GM11168 (cell line): ENCODE results near the gene TTC28.

Experiments used
- in situ Hi-C: fragments of 300-500 bp; cut with MboI; formaldehyde crosslinking; loops from one replicate; pipeline ENCODE4 v1.12.0; 2022; ENCODE audit warnings: low sequenced_read_pairs; ENCODE audit not compliant: unreplicated experiment

The TTC28 gene

DNA sequence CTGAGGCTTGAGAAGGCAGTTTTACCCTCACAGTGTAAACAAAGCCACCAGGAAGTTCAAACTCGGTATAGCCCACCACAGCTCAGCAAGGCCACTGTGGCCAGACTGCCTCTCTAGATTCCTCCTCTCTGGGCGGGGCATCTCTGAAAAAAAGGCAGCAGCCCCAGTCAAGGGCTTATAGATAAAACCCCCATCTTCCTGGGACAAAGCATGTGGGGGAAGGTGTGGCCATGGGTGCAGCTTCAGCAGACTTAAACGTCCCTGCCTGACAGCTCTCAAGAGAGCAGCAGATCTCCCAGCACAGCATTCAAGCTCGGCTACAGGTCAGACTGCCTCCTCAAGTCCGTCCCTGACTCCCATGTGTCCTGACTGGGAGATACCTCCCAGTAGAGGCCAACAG, 69.7 kb downstream of the TTC28 start:
- in situ Hi-C loops: loop anchor here (10.0 kb wide), 1 partner anchor 425 kb away; no protein-coding TSS in a partner anchor

DNA sequence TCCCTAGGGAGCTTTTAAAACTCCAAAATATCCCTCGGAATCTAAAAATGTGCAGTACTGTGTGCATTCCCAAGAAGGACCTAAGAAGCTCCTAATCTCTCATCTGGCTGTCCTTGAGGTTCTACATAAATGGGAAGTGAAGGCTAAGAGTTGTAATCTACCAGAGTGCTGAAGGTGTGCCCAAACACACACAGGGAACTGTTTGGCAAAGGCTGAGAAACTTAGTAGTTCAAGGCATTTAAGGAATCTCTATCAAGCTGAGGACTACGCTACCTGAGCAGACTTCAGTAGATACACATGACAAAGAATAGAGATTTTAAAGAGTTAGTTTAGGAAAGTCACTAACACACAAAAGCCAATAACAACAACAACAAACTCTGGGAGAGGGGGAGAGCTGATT, 71.1 kb downstream of the TTC28 start:
- in situ Hi-C loops: no loop called here

DNA sequence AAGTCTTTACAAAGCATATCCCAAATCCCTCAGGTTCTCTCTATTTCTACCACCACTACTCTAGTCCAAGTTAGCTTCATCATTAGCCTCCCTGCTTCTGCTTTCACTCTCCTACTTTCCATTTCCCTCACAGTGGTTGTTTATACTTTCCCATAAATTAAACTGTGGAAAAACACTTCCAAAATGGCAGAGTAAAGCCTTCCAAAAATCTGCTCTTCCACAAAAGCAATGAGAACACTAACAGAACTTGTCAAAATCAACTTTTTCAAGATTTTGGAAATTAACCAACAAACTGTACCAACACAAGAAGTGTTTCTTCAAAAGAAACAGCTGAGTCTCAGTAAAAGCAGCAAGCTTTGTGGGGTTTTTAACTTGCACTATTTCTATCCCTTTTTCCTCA, 71.8 kb downstream of the TTC28 start:
- in situ Hi-C loops: no loop called here

DNA sequence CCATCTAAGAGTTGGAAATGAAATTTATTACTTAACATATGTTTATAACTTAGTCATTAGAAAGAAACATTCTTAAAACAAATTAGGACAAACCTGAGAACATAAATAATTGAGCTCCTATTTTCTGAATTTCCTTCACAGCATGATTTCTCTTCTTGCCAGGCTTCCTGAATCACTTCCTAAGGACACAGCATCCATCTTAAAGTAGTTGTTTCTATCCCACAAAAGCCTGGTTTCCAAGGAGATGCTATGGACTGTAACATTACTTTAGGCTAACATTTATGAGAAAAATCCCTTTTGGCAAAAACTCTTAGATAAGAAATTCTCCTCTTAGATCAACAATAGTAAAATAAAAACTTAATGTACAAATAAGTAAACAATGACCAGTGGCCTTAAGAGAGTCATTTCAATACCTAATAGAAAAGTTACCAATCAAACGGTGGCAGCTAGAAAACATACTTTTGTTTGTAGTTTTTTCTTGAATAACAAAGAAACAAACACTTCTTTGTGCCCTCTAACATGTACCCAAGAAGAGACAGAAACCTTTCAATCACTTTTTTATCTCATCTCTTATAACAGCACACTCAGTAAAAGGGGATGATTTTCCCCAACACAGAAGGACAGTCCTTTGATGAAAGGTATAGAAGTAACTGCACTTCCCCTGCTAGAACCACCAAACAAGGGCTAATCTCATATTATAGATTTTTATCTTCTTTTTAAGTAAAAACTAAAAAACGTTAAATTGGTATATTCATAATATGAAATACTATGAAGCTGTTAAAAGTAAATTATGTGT, 74.5 kb downstream of the TTC28 start:
- in situ Hi-C loops: loop anchor here (5.0 kb wide), 1 partner anchor 232 kb away; no protein-coding TSS in a partner anchor

DNA sequence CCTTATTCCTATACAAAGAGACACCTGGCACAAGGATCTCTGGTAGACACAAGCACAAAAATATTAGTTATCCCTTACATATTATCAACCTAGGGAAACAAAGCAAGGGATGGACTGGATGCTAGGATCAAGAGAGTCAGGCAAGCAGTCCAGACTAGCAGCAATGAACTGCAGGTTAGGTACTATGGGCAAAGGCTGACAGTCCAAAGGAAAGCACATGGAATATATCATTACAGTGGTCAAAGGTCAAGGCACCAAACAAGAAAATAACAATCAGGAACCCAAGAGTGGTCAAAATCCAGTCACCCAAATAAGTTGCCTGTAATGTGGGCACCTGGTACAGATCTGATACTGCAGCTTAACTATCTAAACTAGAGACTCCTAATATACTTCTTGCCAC, 77.7 kb downstream of the TTC28 start:
- in situ Hi-C loops: loop anchor here (5.0 kb wide), 1 partner anchor 235 kb away; no protein-coding TSS in a partner anchor

DNA sequence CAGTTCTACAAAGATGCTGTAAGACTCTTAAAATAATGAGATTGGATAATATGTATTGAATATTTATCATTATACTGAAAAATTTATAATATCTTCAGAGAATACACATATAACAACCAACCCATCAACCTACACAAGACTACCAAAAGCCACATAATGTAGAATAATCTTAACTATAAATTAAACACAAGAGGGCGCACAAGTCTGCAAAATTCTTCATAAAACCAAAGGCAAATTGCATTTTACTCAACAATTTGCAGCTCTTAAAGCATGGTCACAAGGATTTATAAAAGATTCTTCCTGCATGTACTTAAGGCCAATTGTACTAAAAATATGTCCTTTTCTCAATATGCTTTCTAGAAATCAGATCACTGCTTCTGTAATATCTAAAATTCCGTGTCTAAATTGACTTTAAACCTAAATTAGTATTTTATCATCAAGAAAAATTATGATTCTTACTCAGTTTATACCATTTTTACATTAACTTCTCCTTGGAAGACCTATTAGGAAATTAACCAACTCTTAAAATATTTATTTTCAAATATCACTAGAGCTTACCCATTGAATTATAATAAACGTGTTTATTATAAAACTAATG, 79.0 kb downstream of the TTC28 start:
- in situ Hi-C loops: loop anchor here (5.0 kb wide), 1 partner anchor 237 kb away; no protein-coding TSS in a partner anchor

DNA sequence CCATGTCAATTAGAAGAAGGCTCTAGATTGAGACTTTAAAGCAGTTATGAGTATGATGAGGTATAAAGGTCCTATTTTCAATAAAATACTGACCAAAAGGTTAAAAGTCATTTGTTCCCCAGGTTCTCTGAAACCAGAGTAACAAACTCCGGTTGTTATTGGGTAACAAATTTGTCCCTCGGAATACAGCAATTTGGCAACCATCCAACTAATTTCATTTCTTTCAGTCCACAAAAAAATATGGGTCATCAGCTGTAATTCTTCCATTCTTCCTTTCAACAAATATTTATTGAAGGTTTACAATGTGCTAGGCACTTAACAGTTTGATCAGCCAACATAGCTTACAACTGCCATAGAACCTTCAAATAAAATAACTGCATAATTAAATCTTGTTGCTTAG, 79.9 kb downstream of the TTC28 start:
- in situ Hi-C loops: loop anchor here (5.0 to 25.0 kb wide), 2 partner anchors 238 to 537 kb away; no protein-coding TSS in a partner anchor

DNA sequence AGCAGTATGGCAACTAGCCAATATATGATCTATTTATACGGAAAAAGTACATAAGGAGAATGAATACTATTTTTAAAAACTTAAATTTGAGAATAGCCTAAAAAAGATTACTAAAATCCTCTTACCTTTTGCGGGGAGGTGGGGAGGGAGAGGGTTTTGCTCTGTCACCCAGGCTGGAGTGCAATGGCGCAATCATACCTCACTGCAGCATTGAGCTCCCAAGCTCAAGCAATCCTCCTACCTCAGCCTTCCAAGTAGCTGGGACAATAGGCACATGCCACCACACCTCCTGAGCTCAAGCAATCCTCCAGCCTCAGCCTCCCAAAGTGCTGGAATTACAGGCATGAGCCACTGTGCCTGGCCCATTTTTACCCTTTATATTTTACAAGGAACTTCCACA, 82.0 kb downstream of the TTC28 start:
- in situ Hi-C loops: loop anchor here (25.0 kb wide), 1 partner anchor 535 kb away; no protein-coding TSS in a partner anchor

DNA sequence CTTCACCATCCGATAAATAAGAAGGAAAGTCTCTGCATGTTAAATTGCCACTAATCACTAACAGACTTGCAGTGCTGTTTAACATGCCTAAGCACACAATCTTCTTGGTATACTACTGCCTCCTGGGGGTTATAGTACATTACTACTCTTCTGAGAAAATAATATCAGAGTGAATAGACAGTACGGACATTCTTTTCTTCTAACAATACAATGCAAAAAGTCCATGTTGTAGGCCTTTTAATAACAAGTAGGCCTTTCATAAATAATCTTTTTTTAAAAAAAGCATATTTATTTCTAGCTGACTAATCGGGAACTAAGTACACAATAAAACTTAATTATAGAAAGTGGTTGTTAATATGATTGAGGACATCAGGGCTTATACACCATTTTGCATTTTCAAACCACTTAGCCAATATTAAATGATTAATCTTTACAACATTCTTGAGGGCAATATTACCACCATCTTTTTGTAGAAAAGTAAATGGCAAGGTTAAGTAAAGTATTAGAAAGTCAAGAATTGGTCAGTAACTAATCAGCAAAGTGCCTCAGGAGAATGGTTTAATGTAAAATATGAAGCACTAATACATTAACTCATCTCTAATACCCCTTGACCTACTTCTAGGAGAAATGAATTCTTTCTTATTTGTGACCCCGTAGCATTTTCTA, 84.7 kb downstream of the TTC28 start:
- in situ Hi-C loops: loop anchor here (25.0 kb wide), 1 partner anchor 533 kb away; no protein-coding TSS in a partner anchor

DNA sequence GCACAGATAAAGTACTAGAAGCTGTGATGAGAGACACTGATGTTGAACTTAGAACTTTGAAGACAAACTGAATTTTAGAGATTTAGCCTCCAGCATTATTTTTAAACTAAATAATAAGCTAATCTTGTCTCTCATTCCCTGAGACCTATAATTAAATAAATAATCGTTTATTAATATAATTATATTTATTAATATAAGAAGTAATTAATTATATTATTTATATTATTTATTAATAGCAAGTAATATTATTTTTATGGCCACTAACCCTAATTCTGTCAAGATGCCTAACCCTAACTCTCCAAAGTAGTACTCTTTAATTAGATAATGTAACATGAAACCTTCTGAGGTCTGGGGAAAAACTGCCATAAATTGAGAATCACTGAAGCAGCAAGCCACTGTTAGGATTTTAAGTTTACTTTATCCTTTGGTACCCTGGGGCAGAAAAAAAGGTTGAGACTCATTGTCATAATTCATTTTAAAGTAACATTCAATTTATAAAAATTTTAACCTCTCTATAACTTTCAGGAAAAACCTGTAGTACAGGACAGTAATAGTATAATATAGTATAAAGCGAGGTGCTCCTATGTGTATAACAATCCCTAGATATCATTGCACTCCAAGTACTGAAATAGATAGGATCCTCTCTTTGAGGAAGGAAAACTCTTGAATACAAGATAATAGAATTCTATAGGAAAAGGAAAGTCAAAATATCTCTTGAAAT, 85.4 kb downstream of the TTC28 start:
- in situ Hi-C loops: loop anchor here (25.0 kb wide), 1 partner anchor 532 kb away; no protein-coding TSS in a partner anchor

DNA sequence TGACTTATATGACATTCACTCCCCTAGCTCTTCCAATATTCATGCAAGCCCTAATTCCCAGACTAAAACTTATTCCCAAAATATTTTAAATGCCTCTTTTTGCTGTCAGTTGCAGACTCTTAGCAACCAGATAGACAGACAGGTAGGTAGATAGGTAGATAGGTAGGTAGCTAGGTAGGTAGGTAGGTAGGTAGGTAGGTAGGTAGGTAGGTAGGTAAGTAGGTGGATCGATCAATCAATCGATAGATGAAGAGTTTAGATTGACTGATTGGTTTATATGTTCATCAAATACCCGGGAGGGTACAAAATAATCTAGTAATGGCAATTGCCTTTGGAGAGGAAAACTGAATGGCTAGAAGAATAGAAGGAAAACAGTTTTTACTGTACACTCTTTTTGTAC, 86.3 kb downstream of the TTC28 start:
- in situ Hi-C loops: loop anchor here (25.0 kb wide), 1 partner anchor 531 kb away; no protein-coding TSS in a partner anchor

DNA sequence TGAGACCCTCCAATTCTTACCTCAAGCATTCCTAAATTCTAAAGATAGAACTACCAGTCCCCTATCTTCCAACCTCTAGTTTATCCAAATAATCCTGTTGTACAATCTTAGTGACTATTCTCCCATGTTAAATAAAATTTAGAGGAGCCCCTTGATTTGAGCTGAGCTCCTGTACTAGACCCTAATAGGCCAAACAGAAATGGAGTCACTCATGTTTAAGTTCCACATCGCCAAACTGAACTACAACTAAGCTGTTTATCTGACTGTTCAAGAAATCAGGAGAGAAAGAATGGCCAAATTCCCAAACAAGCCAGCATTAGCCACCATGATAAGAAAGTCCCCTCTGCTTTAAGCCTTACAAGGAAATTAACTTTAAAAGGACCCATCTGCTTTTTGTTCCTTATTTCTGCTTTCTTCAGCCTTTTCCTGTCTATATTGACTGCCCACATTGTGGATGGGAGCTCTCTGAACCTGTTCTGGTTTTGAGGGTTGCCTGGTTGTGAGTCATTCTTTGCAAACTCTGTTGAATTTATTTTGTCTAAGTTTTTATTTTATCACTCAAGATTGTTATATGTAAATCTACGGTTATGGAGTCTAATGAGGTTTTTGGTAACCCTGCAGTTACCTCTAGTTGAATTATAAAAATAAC, 90.4 kb downstream of the TTC28 start:
- in situ Hi-C loops: loop anchor here (25.0 kb wide), 1 partner anchor 527 kb away; no protein-coding TSS in a partner anchor

DNA sequence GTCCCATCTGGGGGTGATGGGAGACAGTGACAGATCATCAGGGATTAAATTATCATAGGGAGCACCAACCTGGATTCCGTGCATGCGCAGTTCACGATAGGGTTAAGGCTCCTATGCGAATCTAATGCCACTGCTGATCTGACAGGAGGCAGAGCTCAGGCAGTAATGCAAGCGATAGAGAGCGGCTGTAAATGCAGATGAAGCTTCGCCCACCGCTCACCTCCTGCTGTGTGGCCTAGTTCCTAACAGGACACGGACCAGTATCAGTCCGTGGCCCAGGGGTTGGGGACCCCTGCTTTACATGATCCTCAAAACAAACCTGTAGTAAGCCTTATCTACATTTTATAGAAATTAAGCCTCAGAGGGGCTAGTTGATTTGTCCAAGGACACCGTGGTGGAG, 94.3 kb downstream of the TTC28 start:
- in situ Hi-C loops: loop anchor here (25.0 kb wide), 1 partner anchor 523 kb away; no protein-coding TSS in a partner anchor

DNA sequence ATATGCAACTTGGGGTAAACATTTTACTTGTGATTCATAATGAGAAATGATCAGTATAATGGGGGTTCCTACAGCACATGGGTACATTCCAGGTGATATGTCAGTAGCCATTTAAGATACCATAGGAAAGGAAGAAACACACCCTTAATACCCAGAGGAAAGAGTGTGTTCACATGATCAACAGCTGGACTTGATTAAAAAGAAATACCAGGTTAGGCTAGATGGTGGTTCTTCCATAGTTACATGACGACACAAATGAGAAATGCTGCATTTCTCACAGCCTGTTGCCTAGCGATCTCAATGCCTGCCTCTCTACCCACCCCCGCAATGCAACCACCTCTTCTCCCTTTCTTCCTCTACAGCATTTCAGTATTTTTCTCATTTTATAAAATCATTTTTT, 96.8 kb downstream of the TTC28 start:
- in situ Hi-C loops: loop anchor here (25.0 kb wide), 1 partner anchor 521 kb away; no protein-coding TSS in a partner anchor

DNA sequence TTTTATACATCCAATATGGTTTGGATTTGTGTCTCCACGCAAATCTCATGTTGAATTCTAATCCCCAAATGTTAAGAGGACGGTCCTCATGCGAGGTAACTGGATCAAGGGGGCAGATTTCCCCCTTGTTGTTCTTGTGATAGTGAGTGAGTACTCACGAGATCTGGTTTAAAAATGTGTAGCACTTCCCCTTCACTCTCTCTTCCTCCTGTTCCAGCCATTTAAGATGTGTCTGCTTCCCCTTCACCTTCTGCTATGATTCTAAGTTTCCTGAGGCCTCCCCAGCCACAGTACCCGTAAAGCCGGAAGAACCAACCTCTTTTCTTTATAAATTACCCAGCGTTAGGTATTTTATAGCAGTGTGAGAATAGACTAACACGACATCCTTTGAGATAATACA, 98.6 kb downstream of the TTC28 start:
- in situ Hi-C loops: loop anchor here (25.0 kb wide), 1 partner anchor 519 kb away; no protein-coding TSS in a partner anchor

DNA sequence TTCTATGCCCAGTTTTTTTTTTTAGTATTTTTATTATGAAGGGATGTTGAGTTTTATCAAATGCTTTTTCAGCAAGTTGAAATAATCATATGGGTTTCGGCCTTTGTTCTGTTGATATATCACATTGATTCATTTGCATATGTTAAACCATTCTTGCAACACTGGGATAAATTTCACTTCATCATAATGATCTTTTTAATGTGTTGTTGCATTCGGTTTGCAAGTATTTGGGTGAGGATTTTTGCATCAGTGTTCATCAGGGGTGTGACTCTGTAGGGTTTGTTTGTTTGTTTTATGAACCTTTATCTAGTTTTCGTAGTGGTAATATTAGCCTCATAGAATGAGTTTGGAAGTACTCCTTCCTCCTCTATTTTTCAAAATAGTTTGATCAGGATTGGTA, 103.5 kb downstream of the TTC28 start:
- in situ Hi-C loops: loop anchor here (25.0 kb wide), 1 partner anchor 514 kb away; no protein-coding TSS in a partner anchor

DNA sequence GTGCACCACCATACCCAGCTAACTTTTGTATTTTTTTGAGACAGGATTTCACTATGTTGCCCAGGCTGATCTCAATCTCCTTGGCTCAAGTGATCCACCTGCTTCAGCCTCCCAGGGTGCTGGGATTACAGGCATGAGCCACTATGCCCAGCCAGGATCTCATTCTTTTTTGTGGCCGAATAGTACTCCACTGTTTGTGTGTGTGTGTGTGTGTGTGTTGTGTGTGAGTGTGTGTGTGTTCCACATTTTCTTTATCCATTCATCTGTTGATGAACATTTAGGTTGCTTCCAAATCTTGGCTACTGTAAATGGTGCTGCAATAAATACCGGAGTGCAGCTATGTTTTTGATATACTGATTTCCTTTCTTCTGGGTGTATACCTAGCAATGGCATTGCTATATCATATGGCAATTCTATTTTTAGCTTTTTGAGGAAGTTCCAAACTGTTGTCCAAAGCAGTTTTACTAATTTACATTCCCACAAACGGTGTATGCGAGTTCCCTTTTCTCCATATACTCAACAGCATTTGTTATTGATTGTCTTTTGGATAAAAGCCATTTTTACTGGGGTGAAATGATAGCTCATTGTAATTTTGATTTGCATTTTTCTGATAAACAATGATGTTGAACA, 105.4 kb downstream of the TTC28 start:
- in situ Hi-C loops: no loop called here

DNA sequence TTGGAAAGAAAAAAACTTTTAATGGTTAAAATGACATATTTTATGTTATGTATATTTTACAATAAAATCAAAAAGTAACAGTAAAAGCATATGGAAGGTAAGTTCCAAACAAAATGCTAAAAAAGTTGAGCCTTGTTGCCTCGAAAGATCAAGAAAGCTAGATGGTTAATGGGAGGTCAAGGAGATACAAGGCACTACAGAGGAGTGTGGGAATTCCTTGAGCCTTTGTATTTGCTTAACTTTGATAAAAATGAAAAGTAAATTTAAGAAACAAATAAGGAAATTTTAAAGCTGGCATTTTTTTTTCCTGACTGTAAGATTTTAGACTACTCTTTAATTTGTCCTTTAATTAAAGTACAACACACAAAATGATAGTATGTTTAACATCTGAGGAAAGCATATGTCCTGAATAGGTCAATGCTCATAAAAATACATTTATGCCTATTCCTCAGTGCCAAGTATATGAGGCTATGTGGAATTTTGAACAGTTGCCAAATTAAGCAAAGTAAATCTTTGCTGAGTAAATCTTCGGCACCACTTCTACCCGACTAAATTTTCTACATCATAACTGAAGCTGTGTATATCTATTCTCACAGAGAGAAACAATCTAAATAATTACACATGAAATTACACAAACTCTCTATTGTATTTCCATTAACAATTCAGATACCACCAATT, 108.8 kb downstream of the TTC28 start:
- in situ Hi-C loops: no loop called here
